Rectal smooth muscle tissue (tissue), 1 donor: Measurements from ENCODE around the gene DDX39A.
"Not testable (repeated sequence)": the region's sequence is repeated elsewhere in the genome, so short reads cannot be mapped to it uniquely, and the experiment has no call there.

Experiments
- H3K27ac ChIP-seq: one replicate; pipeline ENCODE4 v1.7.0; 2013; ENCODE audit warnings: low read depth, low read length, inconsistent platforms
- H3K27me3 ChIP-seq: one replicate; pipeline ENCODE4 v1.7.0; 2013; ENCODE audit warnings: low read length; ENCODE audit not compliant: control insufficient read depth, insufficient read depth
- H3K36me3 ChIP-seq: one replicate; pipeline ENCODE4 v1.7.0; 2013; ENCODE audit warnings: low read length; ENCODE audit not compliant: control insufficient read depth, insufficient read depth
- H3K4me1 ChIP-seq: one replicate; pipeline ENCODE4 v1.7.0; 2013; ENCODE audit warnings: low read length; ENCODE audit not compliant: control insufficient read depth, insufficient read depth
- H3K4me3 ChIP-seq: one replicate; pipeline ENCODE4 v1.7.0; 2013; ENCODE audit warnings: low read length
- H3K9ac ChIP-seq: one replicate; pipeline ENCODE4 v1.7.0; 2013; ENCODE audit warnings: low read length

The DDX39A gene

GRCh38 chr19:14402332-14403144, 16.6 kb downstream of the DDX39A start:
- H3K9ac ChIP-seq, result no peak overlapping the region
- peak overlapping the region; percentile 37 for H3K27ac ChIP-seq
- H3K36me3 ChIP-seq, result peaks cover 38% of the 10 kb centered on the region
- no peaks in the 10 kb centered on the region for H3K27me3 ChIP-seq
- H3K4me1 ChIP-seq, result peaks cover 5% of the 10 kb centered on the region
- H3K4me3 ChIP-seq, result no peak overlapping the region

GRCh38 chr19:14401468-14402195, 17.5 kb downstream of the DDX39A start:
- no peak overlapping the region for H3K27ac ChIP-seq
- peaks cover 4% of the 10 kb centered on the region for H3K4me1 ChIP-seq
- H3K36me3 ChIP-seq, result peaks cover 31% of the 10 kb centered on the region
- H3K9ac ChIP-seq, result no peak overlapping the region
- no peak overlapping the region for H3K4me3 ChIP-seq
- H3K27me3 ChIP-seq, result no peaks in the 10 kb centered on the region

GRCh38 chr19:14400951-14401431, 18.1 kb downstream of the DDX39A start:
- Histone ChIP-seq H3K9ac (no peak overlapping the region), H3K36me3 (peaks cover 33% of the 10 kb centered on the region), H3K27ac (no peak overlapping the region), H3K4me1 (no peaks in the 10 kb centered on the region), H3K4me3 (no peak overlapping the region), H3K27me3 (no peaks in the 10 kb centered on the region)

- not testable (repeated sequence) for H3K27ac ChIP-seq, H3K4me3 ChIP-seq, H3K9ac ChIP-seq, H3K4me1 ChIP-seq, H3K27me3 ChIP-seq
- peaks cover 47% of the 10 kb centered on the region for H3K36me3 ChIP-seq
These were observed 22.0 kb downstream of the DDX39A start for GRCh38 chr19:14397168-14397567.

GRCh38 chr19:14396730-14397129, 22.4 kb downstream of the DDX39A start:
- H3K27ac ChIP-seq, H3K9ac ChIP-seq, H3K4me3 ChIP-seq, H3K4me1 ChIP-seq, H3K27me3 ChIP-seq: not testable (repeated sequence)
- H3K36me3 ChIP-seq, result peaks cover 47% of the 10 kb centered on the region

GRCh38 chr19:14395710-14396336, 23.3 kb downstream of the DDX39A start:
- Histone ChIP-seq H3K27me3 (no peaks in the 10 kb centered on the region), H3K4me3 (no peak overlapping the region), H3K36me3 (peaks cover 43% of the 10 kb centered on the region), H3K27ac (no peak overlapping the region), H3K9ac (no peak overlapping the region), H3K4me1 (no peaks in the 10 kb centered on the region)

GRCh38 chr19:14395262-14395661, 23.9 kb downstream of the DDX39A start:
- H3K4me3 ChIP-seq, result no peak overlapping the region
- no peaks in the 10 kb centered on the region for H3K27me3 ChIP-seq
- no peak overlapping the region for H3K9ac ChIP-seq
- H3K36me3 ChIP-seq, result peaks cover 47% of the 10 kb centered on the region
- H3K27ac ChIP-seq, result no peak overlapping the region
- H3K4me1 ChIP-seq, result no peaks in the 10 kb centered on the region

- no peak overlapping the region for H3K4me3 ChIP-seq
- H3K27ac ChIP-seq, result no peak overlapping the region
- H3K4me1 ChIP-seq, result no peaks in the 10 kb centered on the region
- H3K27me3 ChIP-seq, result no peaks in the 10 kb centered on the region
- no peak overlapping the region for H3K9ac ChIP-seq
- peaks cover 47% of the 10 kb centered on the region for H3K36me3 ChIP-seq
These were observed 25.0 kb downstream of the DDX39A start for GRCh38 chr19:14394167-14394566.

- peaks cover 44% of the 10 kb centered on the region for H3K36me3 ChIP-seq
- no peak overlapping the region for H3K4me3 ChIP-seq
- no peaks in the 10 kb centered on the region for H3K4me1 ChIP-seq
- no peak overlapping the region for H3K9ac ChIP-seq
- no peaks in the 10 kb centered on the region for H3K27me3 ChIP-seq
- no peak overlapping the region for H3K27ac ChIP-seq
These were observed 25.8 kb downstream of the DDX39A start for GRCh38 chr19:14393329-14393728.

GRCh38 chr19:14391156-14391821, 27.9 kb downstream of the DDX39A start:
- no peak overlapping the region for H3K9ac ChIP-seq
- no peak overlapping the region for H3K4me3 ChIP-seq
- H3K27ac ChIP-seq, result no peak overlapping the region
- H3K36me3 ChIP-seq, result peaks cover 38% of the 10 kb centered on the region
- H3K27me3 ChIP-seq, result no peaks in the 10 kb centered on the region
- H3K4me1 ChIP-seq, result no peaks in the 10 kb centered on the region

GRCh38 chr19:14390548-14390947, 28.6 kb downstream of the DDX39A start:
- Histone ChIP-seq H3K36me3 (peaks cover 31% of the 10 kb centered on the region), H3K27ac (no peak overlapping the region), H3K9ac (no peak overlapping the region), H3K27me3 (no peaks in the 10 kb centered on the region), H3K4me1 (no peaks in the 10 kb centered on the region), H3K4me3 (no peak overlapping the region)

GRCh38 chr19:14385492-14385891, 33.6 kb downstream of the DDX39A start:
- Histone ChIP-seq H3K27ac (peak overlapping the region; percentile 6), H3K36me3 (peaks cover 2% of the 10 kb centered on the region), H3K4me1 (peaks cover 6% of the 10 kb centered on the region), H3K27me3 (no peaks in the 10 kb centered on the region), H3K9ac (no peak overlapping the region), H3K4me3 (peak overlapping the region; percentile 9)
